WI38 (cell line): ENCODE data around the gene DLG1.

Experiments used
- H3K4me3 ChIP-seq: 2 replicates; pipeline ENCODE4 v1.5.1; 2011; ENCODE audit warnings: low read depth, mild to moderate bottlenecking, control low read depth, low read length
- TF ChIP-seq, protein P1 (sequence below): IDR thresholded peaks from 2 replicates; pipeline ENCODE4 v1.5.1; 2012; ENCODE audit warnings: low read depth, mild to moderate bottlenecking, control low read depth, low read length

Gene DLG1

DNA sequence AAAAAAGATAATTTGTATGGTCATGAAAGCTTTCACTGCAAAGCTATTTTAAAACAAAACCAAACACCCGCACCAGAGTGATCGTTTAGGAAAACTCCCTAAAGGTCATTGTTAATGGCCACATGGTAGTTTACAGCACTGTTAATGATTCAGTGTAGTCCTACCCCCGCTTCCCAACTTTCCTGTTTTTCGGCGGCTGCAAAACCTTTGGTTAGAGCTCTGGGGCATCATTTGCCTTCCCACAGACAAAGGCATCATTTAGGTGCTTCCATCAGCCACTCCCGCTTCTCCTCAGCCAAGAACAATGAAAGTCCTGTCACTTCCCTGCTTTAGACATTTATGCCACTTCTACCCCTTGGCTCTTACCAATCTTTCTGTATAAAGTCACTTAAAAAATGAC is 279.4 kb downstream of the DLG1 start:
- TF ChIP-seq, protein P1, sequence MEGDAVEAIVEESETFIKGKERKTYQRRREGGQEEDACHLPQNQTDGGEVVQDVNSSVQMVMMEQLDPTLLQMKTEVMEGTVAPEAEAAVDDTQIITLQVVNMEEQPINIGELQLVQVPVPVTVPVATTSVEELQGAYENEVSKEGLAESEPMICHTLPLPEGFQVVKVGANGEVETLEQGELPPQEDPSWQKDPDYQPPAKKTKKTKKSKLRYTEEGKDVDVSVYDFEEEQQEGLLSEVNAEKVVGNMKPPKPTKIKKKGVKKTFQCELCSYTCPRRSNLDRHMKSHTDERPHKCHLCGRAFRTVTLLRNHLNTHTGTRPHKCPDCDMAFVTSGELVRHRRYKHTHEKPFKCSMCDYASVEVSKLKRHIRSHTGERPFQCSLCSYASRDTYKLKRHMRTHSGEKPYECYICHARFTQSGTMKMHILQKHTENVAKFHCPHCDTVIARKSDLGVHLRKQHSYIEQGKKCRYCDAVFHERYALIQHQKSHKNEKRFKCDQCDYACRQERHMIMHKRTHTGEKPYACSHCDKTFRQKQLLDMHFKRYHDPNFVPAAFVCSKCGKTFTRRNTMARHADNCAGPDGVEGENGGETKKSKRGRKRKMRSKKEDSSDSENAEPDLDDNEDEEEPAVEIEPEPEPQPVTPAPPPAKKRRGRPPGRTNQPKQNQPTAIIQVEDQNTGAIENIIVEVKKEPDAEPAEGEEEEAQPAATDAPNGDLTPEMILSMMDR = no peak
- no peak overlapping the region for H3K4me3 ChIP-seq

- TF ChIP-seq, protein P1 = no peak
- no peak overlapping the region for H3K4me3 ChIP-seq
Measured at GRCh38 chr3:197017003-197017402, 281.4 kb downstream of the DLG1 start.

DNA sequence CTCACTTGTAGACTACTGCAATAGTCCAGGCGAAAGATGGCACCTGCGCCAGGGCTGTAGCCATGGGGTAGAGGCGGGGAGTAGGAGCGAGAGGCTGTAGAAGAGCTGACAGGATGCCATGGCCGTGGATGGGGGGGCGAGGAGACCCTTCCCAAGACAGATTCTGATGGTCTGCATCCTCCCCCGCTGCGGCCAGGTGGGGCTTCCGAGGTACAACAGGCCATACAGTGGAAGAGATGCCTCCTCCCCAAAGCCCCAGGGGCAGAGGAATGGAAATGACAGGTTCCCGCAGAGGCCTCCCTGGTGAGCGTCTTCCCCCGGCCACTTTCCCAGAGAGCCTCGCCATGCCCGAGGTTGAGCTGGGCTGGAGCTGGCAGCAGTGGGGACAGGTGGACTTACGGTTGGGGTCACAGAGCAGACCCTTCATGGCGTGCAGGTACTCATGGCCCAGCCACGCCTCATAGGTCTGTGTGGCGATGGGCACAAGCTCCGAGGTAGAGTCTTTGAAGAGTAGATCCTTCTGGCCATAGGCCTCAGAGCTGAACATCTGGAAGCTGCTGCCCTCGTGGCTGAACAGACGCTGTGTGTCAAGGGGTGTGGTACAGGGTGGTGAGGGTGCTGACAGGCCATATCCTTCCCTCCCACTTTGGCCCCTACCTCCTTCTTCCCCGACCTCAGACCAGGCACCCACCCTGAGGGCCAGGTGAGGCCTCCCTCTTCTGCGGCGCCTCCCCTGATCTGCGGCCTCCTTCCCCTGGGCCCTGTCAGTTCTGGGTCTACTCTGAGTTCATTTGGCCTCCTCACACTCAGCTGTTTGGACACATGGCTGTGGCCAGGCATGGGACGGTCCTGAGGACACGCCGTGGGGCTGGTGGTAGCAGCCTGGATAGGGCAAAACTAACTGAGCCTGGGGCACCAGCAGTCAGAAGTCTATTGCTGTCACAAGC is 282.3 kb downstream of the DLG1 start:
- H3K4me3 ChIP-seq = no peak overlapping the region
- TF ChIP-seq, protein P1 = no peak

GRCh38 chr3:197014942-197015575 is 283.4 kb downstream of the DLG1 start:
- no peak overlapping the region for H3K4me3 ChIP-seq
- TF ChIP-seq, protein P1 = no peak

DNA sequence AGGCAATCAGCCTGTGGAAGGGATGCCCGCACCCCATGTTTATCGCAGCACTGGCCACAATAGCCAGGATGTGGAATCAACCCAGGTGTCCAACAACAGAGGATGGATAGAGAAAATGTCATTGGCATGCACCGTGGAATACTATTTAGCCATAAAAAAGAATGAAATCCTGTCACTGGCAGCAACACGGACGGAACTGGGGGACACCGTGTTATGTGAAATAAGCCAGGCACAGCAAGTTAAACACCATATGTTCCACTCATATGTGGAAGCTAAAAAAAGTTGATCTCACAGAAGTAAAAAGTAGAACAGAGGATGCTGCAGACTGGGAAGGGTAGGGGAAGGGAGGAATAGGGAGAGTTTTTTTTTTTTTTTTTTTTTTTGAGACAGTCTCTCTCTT is 284.4 kb downstream of the DLG1 start:
- TF ChIP-seq, protein P1 = no peak
- H3K4me3 ChIP-seq = no peak overlapping the region

DNA sequence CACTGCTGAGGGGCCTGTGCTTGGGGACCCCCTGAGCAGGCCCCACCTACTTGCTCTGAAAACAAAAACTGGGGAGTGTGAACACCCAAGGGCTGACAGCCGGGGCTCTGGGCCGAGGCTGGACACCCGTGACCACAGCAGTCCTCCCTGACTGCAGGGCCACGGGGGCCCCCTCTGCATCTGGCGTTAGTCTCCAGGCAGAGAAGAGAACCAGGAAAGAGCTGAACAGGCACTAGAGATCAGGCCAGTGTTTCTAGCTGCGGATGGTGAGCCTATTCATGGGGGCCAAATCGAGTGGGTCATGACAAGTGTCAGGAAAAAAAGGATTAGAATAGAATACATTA is 285.9 kb downstream of the DLG1 start:
- TF ChIP-seq, protein P1 = no peak
- no peak overlapping the region for H3K4me3 ChIP-seq
